GM21737 (cell line): ENCODE results near the gene SCFD1.
"Not testable (repeated sequence)": the region's sequence is repeated elsewhere in the genome, so short reads cannot be mapped to it uniquely, and the experiment has no call there.

Experiments used
- ATAC-seq: cut with Tn5 transposase; IDR thresholded peaks from one replicate; pipeline ENCODE4 v1.9.1; 2021; ENCODE audit warnings: mild to moderate bottlenecking, moderate library complexity; ENCODE audit not compliant: unreplicated experiment

The SCFD1 gene

GRCh38 chr14:30669594-30669993 is 47.5 kb downstream of the SCFD1 start:
- no peak for ATAC-seq

GRCh38 chr14:30673071-30673470 is 51.0 kb downstream of the SCFD1 start:
- no peak for ATAC-seq

- ATAC-seq, result no peak
Measured at GRCh38 chr14:30678926-30679431, 56.9 kb downstream of the SCFD1 start.

GRCh38 chr14:30680036-30680435 is 57.9 kb downstream of the SCFD1 start:
- no peak for ATAC-seq

GRCh38 chr14:30680776-30681175 is 58.7 kb downstream of the SCFD1 start:
- not testable (repeated sequence) for ATAC-seq

GRCh38 chr14:30681752-30682355 is 59.7 kb downstream of the SCFD1 start:
- no peak for ATAC-seq

GRCh38 chr14:30690487-30691355 is 68.6 kb downstream of the SCFD1 start:
- ATAC-seq, result not testable (repeated sequence)

GRCh38 chr14:30691751-30692398 is 69.8 kb downstream of the SCFD1 start:
- no peak for ATAC-seq

- ATAC-seq, result no peak
Measured at GRCh38 chr14:30692669-30693068, 70.5 kb downstream of the SCFD1 start.

- no peak for ATAC-seq
Measured at GRCh38 chr14:30698463-30698862, 76.3 kb downstream of the SCFD1 start.

- ATAC-seq, result no peak
Measured at GRCh38 chr14:30706704-30707103, 84.6 kb downstream of the SCFD1 start.

- ATAC-seq, result no peak
Measured at GRCh38 chr14:30708157-30708556, 86.0 kb downstream of the SCFD1 start.

GRCh38 chr14:30709201-30709600 is 87.1 kb downstream of the SCFD1 start:
- no peak for ATAC-seq

GRCh38 chr14:30710876-30711275 is 88.8 kb downstream of the SCFD1 start:
- ATAC-seq, result no peak

GRCh38 chr14:30719137-30719536 is 97.0 kb downstream of the SCFD1 start:
- no peak for ATAC-seq

- no peak for ATAC-seq
Measured at GRCh38 chr14:30725763-30726162, 103.6 kb downstream of the SCFD1 start.

GRCh38 chr14:30728471-30728870 is 106.4 kb downstream of the SCFD1 start:
- no peak for ATAC-seq

GRCh38 chr14:30737916-30738315 is 115.8 kb downstream of the SCFD1 start:
- no peak for ATAC-seq

GRCh38 chr14:30738978-30739377 is 116.9 kb downstream of the SCFD1 start:
- ATAC-seq, result no peak

GRCh38 chr14:30748343-30748742 is 126.2 kb downstream of the SCFD1 start:
- no peak for ATAC-seq

- ATAC-seq, result no peak
Measured at GRCh38 chr14:30751646-30752416, 129.7 kb downstream of the SCFD1 start.
